Pons (tissue), 1 donor: ENCODE results near the gene DNAH1.

ENCODE experiments used
- DNase-seq: peaks from one replicate; pipeline ENCODE4 v3.0.0-alpha.2; 2016; ENCODE audit warnings: low spot score

The DNAH1 gene

GRCh38 chr3:52435246-52436101 lies 119.4 kb downstream of the DNAH1 start:
- no peak for DNase-seq

- DNase-seq, result no peak
Observed at GRCh38 chr3:52436500-52437149, 120.5 kb downstream of the DNAH1 start.

- no peak for DNase-seq
Observed at GRCh38 chr3:52437326-52438103, 121.4 kb downstream of the DNAH1 start.

- no peak for DNase-seq
Observed at GRCh38 chr3:52438104-52438376, 121.9 kb downstream of the DNAH1 start.

GRCh38 chr3:52438579-52439425 lies 122.7 kb downstream of the DNAH1 start:
- DNase-seq, result no peak

GRCh38 chr3:52439426-52440248 lies 123.5 kb downstream of the DNAH1 start:
- no peak for DNase-seq

- DNase-seq, result no peak
Observed at GRCh38 chr3:52440249-52440551, 124.1 kb downstream of the DNAH1 start.

GRCh38 chr3:52440671-52441070 lies 124.6 kb downstream of the DNAH1 start:
- no peak for DNase-seq

GRCh38 chr3:52441091-52441771 lies 125.1 kb downstream of the DNAH1 start:
- no peak for DNase-seq

GRCh38 chr3:52441772-52442332 lies 125.7 kb downstream of the DNAH1 start:
- DNase-seq, result no peak

- DNase-seq, result no peak
Observed at GRCh38 chr3:52442409-52443267, 126.5 kb downstream of the DNAH1 start.

- DNase-seq, result no peak
Observed at GRCh38 chr3:52443268-52443610, 127.1 kb downstream of the DNAH1 start.

- DNase-seq, result no peak
Observed at GRCh38 chr3:52443791-52444687, 127.9 kb downstream of the DNAH1 start.

- no peak for DNase-seq
Observed at GRCh38 chr3:52444860-52445793, 129.0 kb downstream of the DNAH1 start, which contains the start of gene SEMA3G. SEMA3G (minus strand) TSS chr3:52445103; CDS start chr3:52445027, 76 bp downstream.

GRCh38 chr3:52446042-52446441 lies 129.9 kb downstream of the DNAH1 start:
- no peak for DNase-seq

- DNase-seq, result no peak
Observed at GRCh38 chr3:52446631-52447511, 130.8 kb downstream of the DNAH1 start.
